HL-60/S4 treated with retinoic acid at 250 ng/mL for 4 days and 3 days (cell line): ENCODE data around the gene DOHH.
"Not testable (repeated sequence)": the region's sequence is repeated elsewhere in the genome, so short reads cannot be mapped to it uniquely, and the experiment has no call there.

Experiments used
- in situ Hi-C: fragments of 300-500 bp; cut with MboI; formaldehyde crosslinking; loops from 2 replicates; pipeline ENCODE4 v1.7.0; 2022; ENCODE audit warnings: low sequenced_read_pairs

DOHH gene

GRCh38 chr19:3463714-3464586 lies 36.5 kb downstream of the DOHH start:
- in situ Hi-C loops: no loop called here

- in situ Hi-C loops: no loop called here
Measured at GRCh38 chr19:3462991-3463713, 37.3 kb downstream of the DOHH start.

DNA sequence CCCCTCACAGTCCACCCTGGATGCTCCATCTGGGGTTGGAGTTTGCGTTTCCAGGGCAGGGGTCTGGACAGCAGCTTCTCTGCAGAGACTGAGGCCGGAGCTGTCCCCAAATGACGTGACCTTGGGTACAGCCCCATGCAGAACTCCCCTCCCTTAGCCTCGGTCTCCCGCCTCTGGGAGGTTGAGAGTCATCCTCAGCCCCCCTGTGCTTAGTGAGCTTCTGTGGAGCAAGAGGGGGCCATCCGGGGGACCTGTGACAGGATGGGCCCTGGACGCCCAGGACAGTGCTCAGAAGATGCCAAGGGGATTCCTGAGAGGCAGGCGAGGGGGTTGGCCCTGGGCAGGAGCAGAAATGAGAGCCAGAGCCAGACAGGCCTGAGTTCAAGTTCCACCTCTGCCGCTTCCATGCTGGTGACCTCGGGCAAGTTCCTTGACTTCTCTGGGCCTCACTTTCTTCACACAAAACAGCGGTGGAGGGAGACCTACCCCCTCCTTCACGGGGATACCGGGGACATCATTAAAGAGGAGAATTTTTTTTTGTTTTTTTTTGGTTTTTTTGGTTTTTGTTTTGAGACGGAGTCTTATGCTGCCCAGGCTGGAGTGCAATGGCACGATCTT lies 40.4 kb downstream of the DOHH start:
- in situ Hi-C loops: no loop called here

DNA sequence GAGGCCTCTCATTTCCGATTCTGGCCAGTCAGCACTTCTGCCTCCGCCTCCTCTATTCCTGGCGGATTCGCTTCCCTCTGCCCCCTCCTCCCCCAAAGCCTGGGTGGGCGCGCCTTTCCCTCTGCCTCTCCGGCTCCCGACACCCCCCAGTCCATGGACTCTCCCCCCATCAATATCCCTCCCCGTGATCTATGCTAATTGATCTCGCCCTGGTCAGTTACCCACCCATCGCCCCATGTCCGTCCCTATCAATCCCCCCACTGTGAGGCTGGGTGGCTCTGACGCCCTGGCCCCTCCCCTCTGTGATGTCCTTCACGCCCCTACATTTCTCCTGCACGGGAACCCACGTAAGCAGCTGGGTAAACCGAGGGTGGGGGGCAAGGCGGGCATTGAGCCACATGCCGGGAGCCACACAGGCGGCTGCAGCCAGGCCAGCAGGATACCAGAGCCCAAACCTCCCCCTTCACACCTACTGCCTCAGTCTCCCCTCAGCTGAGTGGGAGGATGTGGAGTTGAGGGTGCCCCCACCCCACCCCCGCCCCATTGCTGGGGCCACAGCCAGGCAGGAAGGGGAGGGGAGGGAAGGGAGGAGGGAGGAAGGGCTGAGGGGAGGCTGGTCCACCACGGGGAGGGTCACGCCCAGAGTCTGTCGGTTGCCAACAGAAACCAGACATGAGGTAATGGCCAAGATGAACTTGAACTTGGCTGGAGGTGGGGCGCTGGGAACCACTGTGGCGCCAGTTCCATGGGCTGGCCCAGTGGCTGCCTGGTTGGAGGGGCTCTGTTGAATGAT lies 41.2 kb downstream of the DOHH start:
- in situ Hi-C loops: no loop called here

DNA sequence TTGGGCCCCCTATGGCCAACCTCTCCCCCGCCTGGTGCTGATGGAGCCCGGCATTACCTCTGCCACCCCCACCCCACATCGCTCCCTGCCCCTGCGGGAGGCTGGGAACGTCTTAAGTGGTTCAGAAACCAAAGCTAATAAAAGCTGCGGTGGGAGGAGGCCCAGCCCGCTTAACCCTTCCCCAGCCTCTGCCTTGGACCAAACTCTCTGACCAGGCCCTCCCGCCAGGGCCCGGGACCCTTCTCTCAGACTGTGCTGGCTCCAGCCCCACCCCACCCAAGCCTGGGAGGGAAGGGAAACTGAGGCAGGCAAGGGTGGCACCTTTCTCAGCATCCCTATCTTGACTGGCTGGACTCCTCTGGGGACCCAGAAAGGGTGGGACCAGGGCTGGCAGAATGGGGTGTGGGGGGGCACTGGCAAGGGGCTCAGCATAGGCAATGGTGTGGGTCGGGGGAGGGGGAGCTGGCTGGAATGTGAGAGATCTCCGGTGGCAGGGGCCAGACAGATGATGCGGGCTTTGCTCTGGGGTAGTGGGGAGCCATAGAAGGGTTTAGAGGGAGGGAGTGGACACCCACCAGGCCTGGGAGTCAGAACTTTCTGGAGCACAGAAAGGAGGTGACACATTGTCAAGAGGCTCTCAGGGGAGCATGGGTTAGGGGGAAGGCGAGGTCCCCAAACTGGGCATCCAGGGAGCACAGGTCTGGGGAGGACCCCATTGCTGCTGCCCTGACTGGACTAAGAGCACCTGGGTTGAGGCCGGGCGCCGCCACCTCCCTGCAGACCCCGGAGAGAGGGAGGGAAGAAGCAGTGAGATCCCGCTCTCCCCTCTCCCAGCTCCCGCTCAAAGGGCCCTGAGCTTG lies 42.0 kb downstream of the DOHH start:
- in situ Hi-C loops: no loop called here

DNA sequence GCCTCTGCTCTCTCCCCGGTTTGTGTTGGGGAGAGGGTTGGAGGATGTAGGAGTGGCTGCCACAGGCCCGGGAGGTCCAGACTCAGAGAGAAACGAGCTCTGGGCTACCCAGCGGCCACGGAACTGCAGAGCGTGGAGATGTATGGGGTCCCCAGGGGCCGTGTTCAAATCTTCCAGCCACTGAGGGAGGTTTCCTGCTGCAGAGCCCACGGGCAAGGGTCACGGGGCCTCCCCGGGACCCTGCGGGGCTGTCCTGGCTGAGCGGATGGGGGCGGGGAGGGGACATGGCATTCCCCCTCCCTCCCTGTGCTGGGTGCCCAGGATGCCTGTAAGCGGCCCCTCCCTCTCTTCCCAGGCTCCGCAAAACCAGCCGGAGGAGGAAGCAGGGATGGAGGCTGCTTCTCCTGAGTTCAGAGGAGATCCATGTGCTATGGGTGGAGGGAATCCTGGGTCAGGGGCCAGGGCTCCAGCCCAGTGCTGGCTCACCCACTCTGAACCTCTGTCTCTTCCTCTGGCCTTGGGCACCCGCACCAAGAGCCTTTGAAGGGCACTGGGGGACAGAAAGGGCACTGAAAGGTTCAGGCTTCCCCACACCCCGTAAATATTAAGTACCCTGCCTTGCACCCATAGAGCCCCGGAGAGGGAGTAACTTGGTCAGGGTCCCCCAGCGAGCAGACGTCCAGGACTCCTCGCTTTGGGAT lies 42.8 kb downstream of the DOHH start:
- in situ Hi-C loops: no loop called here

DNA sequence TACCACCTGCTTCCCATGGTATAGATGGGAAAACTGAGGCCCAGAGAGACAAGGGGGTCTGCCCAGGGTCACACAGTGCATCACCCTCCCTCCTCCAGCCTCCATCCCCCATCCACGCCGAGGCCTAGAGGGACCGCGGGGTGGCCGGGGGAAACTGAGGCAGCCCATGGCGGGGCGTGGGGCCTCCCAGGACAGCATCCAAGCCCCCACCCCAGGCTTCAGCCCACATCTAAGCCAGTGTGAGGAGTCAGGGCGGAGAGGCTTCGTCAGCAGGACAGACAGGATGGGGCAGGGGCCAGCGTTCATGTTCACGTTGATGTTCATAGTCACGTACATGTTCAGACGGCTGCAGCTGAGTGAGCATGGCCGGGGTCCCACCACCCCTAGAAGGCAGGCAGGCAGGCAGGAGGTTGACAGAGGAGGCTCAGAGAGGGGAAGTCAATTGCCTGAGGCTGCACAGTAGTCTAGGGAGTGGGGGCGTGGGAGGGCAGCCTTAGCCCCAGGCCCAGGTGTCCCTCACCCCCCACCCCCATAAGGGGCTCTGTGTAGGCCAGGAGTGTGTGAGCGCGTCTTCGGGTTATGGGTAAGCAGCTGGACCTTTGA lies 43.4 kb downstream of the DOHH start:
- in situ Hi-C loops: no loop called here

DNA sequence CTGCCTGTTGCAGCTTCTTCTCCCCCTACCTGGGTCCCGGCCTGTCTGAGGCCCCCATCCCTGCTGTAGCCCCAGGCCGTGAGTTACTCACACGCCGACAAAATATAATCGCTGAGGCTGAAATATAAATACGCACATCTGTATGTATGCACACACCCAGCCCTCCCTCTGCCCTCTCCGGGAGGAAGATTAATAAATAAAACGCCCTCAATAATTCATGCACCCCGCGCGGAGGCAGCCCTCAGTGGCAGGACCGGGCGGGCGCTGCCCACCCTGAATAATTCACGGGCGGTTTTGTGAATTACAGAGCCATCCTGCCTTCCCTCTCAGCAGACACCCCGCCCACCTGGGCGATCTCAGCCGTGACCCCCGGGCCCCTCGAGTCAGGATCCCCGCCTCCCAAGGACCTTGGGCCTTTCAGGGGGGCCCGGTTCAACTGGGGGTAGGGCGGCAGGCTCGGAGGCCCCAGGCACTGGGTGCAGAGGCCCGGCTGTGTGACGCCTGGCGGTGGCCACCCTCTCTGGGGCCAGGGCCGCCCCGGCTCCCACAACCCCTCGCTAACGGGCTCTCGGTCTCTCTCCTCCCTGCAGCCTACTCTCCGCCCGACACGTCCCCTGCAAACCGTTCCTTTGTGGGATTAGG lies 44.4 kb downstream of the DOHH start:
- in situ Hi-C loops: no loop called here

GRCh38 chr19:3455393-3455955 lies 45.0 kb downstream of the DOHH start:
- in situ Hi-C loops: no loop called here

- in situ Hi-C loops: no loop called here
Measured at GRCh38 chr19:3454656-3455392, 45.6 kb downstream of the DOHH start.

- in situ Hi-C loops: no loop called here
Measured at GRCh38 chr19:3453840-3454239, 46.6 kb downstream of the DOHH start.

DNA sequence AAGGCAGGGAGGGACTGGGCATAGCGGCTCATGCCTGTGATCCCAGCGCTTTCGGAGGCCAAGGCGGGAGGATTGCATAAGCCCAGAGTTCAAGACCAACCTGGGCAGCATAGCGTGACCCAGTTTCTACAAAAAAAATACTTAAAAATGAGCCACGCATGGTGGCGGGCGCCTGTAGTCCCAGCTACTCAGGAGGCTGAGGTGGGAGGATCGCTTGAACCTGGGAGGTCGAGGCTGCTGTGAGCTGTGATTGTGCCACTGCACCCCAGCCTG lies 47.6 kb downstream of the DOHH start:
- in situ Hi-C loops: not testable (repeated sequence)

GRCh38 chr19:3452171-3452941 lies 48.1 kb downstream of the DOHH start:
- in situ Hi-C loops: no loop called here

DNA sequence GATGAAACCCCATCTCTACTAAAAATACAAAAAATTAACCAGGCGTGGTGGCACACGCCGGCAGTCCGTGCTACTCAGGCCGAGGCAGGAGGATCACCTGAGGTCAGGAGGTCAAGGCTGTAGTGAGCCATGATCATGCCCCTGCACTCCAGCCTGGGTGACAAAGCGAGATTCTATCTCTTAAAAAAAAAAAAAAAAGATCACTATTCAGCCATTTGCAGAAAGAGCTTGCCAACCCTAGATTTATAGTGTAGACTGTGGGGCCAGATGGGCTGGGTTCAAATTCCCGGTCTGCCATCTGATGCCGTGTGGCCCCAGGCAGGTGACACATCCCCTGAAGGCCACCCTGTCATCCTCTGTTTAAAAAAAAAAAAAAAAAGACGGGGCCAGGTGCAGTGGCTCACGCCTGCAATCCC lies 49.0 kb downstream of the DOHH start:
- in situ Hi-C loops: no loop called here

GRCh38 chr19:3450796-3451411 lies 49.6 kb downstream of the DOHH start:
- in situ Hi-C loops: no loop called here

DNA sequence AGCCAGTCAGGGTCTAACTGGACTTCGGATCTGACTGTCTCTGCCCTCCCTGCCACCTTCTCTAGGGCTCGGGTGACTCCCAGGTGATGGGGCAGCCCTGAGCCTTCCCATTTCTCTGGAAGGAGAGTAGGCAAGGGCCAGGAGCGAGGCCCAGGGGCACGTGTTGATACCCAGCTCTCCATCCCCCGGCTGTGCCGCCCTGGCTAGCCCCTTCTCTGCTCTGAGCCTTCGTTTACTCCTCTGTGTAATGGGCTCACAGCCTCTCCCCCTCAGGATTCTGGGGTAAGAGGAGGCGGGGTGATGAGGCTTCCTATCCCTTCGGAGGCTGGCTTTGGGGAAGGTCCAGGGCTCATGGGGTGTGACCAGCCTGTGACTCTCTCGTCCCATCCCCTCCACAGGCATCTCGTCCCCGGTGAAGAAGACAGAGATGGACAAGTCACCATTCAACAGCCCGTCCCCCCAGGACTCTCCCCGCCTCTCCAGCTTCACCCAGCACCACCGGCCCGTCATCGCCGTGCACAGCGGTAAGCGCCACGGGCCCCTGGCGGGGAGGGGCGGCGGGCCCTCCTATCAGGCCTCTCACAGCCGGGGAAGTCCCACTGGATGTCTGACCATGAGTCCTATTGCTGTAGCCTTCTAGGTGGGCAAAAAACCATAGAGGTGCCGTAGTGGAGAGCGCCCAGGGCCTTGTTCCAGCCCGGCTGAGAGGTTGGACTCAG lies 51.7 kb downstream of the DOHH start:
- in situ Hi-C loops: no loop called here
